GM19328 (cell line): ENCODE measurements around the gene PRKCE.

Experiments used
- ATAC-seq: cut with Tn5 transposase; IDR thresholded peaks from one replicate; pipeline ENCODE4 v1.9.1; 2021; ENCODE audit warnings: mild to moderate bottlenecking, moderate library complexity; ENCODE audit not compliant: unreplicated experiment

Gene PRKCE

DNA sequence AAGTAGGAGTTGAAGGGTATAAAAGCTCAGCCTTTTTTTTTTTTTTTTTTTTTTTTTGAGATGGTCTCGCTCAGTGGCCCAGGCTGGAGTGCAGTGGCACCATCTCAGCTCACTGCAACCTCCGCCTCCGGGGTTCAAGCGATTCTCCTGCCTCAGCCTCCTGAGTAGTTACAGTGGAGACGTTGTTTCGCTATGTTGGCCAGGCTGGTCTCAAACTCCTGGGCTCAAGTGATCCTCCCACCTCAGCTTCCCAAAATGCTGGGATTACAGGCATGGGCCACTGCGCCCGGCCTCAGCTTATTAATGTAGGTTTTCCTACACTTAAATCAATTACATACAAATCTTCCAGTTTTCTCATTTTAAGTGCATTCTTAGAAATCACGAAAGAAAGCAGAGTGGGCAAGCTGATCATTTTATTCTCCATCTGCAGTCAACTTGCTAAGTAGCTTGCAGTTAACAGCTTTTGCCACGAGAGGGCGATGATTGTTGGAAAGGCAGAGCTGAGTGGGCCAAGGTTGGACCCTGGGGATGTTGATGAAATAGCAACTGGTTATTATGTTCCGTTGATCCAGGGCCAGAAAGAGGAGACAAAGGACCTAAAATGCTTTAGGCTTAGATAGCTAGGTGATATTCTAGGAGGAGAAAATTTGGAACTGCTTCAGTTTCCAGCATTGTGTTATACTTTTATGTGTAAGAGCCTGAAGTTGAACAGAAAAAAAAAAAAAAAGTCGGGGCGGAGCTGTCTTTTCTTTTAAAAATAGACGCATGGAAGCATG is 411.4 kb downstream of the PRKCE start:
- ATAC-seq, result no peak

DNA sequence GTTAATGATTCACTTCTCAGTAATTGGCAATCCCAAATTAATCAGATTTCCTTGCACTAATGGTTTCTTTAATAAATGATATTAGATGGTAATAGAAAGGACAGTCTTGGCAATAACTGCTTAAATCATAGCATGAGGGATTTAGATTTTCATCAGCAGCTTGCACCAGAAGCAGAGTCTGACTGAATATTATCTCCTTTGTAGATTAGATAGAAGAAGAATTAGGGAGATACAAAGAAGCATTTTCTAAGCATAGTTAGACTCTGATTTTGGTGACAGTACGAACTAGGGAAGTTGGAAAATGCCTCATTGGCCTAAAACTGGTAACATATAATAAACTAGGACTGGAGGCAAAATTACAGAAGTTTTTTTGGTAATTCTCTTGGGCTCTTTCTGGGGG is 412.9 kb downstream of the PRKCE start:
- ATAC-seq, result no peak

DNA sequence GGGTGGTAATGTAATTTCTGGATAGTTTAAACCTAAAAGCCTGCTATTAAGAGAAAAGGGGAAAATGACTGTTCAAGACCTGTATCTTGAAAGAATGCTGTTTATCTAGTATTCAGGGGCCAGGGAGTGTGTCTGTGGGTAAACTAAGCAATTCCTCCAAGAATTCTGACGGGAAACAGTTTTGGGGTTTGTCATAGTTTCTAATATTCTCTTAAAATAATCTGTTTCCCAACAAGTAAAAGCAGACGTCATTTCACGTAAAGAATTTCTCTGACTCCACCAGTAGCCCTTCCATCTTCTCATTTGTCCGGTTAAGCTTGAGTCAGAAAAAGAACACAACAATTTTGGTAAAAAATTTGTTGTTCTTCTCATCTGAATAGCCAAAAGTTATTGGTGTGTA is 413.7 kb downstream of the PRKCE start:
- ATAC-seq, result no peak

DNA sequence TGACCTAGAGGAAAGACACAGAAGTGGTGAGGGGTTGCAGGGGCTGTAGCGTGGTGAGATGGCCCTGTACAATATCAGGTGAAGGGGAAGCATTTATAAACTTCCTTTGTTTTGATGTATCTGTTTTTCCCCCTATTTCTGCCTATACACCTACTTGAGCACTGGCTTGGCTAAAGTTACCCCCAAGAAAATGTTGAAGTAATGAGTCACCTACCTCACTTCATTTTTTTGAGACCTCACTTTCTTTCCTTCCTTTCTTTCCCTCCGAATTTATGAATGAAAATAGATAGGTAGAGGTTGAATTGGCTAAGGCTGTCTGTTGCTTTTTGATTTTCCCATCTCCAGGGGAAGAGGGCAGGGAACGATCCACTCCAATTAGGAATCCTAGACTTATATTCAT is 414.6 kb downstream of the PRKCE start:
- ATAC-seq, result no peak

DNA sequence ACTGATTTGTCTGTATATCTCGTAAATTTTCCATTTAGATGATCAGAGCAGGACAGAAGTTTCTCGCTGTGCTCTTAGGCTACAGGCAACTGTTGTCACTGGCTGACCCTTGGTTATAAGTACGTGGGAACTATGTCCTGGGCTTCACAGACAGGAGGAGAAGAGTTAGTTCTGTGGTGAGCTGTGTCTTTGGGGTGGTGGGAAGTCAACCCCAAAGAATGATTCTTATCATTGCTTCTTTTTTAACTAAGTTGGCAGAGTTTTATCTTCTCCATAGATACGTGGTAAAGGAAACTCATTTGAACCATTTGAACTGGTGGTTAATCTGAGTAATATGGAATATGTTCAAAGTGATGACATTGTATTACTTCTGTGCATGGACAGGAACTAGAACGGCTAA is 415.1 kb downstream of the PRKCE start:
- no peak for ATAC-seq

DNA sequence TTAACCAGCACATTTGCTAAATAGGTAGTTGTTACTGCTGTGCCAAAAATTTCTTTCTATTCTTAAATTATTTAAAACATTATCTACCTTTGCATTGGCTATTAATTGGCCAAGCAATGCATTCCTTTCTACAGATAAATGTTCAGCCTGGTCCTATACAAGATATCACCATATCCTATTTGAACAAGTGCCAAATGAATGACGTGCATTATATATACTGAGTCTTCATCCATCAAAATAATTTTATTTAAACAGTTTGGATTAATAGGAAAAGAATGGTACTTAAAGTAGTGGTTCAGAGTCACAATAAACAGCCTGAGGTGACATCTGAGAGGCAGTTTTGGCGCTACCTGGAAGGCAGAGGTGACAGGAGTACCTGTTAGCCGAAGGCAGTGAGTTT is 415.6 kb downstream of the PRKCE start:
- ATAC-seq, result no peak

DNA sequence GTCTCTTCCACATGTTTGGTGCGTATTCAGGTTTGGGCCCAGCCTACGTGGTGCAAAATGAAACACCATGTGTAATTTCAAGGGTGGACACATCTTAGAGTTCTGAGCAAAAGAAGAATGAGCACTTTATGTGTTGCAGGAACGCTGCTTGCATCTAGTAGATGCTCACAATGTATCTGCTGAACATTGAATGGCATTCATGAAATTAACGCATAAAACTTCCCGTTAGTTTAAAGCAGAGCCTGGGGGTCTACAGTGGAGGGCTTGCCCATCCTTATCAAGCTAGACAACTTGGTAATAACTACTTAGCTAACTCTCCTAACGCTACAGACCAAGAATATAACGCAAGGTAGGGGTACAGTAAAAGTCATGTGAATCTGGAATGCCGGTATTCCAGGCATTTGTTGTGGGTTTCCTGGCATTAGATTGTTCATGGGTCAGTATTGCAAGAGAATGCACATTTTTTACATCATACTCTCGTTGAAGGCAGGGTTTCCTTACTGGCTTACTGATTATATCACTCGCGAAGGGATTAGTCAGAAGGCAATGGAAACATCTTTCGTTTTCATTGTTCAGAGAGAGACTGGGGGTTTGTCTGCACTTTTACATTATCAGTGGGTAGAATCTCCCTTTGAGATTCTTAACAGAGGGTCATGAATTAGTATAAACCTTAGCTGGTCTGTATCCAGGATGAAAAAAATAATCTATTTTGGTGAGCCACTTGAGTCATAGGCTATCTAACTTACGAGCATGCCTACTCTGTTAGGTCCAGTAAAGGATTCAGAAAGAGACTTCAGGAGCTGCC is 416.2 kb downstream of the PRKCE start:
- no peak for ATAC-seq

DNA sequence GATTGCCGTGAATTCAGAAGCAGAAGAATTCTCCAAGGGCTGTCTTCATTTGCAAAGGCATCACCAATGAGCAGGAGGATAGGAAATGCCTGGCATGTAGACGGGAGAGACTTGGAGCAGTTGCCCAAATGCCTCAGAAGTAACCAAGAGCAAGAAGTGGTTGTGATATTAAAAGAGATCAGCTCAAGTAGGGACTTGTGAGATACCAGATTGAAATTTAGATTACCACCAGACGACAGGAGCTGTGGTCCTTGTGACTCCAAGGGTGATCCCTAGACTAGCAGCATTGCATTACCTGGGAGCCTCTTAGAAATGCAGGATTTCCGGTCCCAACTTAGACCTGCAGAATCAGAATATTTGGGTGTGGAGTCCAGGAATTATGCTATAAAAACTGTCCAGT is 417.2 kb downstream of the PRKCE start:
- no peak for ATAC-seq

DNA sequence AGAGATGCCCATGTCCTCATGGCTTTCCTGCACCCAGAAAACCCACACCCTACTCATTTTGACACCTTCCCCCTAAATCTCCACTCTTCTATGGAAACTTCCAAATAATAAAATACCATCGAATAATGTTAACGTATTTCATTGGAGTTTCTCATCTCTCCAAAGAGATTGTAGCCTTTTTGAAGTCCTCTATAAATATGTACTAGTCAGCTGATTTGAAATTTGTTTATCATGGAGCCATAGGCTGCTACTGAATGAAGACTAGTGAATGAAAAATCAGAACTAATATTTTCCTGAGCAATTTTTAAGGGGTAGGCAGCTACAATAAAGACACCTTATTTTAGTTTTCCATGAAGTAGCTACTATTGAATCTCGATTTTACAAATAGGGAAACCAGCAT is 419.6 kb downstream of the PRKCE start:
- ATAC-seq, result no peak

DNA sequence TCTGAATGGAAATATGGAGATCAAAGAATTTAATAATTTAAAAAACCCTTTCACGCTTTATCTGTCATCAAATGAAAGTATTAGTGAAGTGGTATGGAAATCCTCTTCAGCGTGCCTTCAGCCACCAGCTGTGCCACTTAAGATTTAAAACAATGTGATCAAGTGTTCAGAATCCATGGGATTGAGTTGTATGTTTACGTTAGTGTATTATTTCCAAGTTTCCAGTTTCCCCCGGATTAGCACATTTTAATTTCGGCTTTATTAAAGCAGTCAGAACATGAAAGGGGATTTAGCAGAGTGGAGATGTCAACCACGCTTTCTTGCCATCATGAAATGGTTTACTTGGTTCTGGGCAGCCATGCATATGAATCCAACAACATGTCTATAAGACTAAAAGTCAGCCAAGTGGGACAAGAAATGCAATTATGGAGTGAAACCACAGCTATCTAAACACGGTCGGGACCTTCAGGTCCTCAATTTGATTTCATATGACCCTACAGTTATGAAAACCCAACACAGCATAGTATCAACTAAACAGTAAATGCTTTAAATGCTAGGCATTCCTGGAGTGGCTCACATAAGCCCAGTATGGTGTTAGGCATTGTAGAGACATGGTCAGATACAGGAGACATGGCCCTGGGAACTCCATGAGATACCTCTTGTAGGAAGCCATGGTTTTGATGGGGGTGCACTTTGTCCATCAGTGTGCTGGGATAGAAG is 420.8 kb downstream of the PRKCE start:
- no peak for ATAC-seq

DNA sequence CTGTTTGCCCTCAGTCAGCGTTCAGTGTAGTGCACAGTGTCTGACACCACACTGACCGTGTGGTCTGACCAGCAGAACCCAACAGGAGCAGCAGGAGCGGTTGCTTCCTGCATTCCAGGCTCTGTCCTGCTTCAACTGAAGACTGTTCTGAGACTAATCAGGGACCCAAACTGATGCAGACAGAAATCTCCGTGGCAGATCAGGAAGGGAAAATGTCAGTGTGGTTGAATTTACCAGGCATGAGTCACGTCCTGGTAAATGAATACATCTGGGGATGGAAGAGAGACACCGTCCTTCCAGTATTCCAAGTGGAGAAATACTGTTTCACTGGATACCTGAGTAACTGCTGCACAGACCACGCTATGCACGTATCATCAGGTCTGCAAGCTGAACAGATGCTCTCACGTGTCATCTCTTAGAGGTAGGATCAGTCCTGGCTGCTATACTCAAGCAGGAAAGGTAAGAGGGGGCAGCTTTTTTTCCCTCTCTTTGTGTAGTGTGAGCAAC is 422.1 kb downstream of the PRKCE start:
- ATAC-seq, result no peak

DNA sequence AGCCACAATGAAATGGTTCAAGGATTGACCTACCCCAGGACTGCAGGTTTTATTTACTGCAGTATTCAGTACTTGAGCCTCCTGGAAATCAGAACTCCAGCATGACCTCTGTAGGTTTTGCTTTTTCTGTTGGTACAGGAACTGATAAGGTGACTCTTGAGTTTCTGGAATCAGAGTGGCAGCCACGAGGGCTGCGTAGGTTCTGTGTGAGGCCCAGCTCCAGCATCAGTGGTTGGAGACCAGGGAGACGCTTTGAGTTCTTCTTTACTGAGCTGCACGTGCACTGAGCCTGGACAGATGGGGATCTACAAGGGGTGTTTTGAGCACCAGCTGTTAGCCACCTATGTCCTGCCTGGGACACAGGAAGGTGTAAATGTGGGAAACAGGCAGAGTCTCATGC is 423.0 kb downstream of the PRKCE start:
- no peak for ATAC-seq

DNA sequence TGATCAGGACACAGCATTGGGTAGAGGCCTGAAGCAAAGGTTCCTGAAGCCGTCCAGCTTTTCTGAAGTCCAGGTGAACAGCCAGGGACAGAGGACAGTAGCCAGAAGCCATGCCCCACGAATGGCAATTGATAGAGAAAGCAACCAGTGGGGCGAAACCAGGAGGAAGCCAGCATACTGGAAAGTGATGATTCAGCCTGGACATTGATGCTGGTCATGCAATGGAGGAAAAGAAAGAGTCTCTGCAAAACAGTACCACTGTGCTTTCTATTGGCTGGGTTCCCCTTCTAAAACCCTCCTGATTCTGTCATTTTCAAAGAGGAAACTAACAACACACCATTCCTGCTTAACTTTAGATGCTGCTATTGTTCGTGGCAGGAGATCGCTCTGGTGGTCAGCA is 424.4 kb downstream of the PRKCE start:
- ATAC-seq, result no peak

DNA sequence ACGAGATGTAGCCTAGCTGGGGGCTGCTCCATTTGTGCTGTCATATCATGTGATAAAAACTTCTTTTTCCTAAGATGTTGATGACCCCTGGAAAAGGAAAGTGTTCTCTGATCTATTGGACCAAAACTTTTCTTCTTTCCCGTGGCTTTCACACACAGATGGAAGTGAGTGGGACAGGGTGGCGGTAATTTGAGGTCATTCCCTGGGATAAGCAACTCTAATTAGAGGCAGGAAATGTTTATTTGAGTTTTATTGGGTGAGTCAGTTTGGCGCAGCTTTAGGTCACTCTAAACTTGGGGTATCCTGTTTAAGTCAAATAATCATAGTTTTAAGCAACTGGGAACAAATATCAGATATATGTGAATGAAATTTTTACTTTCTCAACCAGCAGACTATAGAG is 424.8 kb downstream of the PRKCE start:
- no peak for ATAC-seq

DNA sequence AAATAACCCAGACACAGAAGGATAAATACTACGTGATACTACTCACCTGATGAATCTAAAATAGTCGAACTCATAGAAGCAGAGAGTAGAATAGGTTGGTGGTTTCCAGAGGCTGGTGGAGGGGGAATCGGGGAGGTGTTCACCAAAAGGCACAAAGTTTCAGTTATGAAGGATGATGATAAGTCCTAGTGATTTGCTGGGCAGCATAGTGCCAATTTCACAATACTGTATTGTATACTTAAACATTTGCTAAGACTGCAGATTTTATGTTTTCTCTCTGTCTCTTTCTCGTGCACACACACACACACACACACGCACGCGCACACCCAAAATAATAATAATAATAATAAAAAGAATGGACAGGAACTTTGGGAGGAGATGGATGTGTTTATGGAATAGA is 425.4 kb downstream of the PRKCE start:
- no peak for ATAC-seq

DNA sequence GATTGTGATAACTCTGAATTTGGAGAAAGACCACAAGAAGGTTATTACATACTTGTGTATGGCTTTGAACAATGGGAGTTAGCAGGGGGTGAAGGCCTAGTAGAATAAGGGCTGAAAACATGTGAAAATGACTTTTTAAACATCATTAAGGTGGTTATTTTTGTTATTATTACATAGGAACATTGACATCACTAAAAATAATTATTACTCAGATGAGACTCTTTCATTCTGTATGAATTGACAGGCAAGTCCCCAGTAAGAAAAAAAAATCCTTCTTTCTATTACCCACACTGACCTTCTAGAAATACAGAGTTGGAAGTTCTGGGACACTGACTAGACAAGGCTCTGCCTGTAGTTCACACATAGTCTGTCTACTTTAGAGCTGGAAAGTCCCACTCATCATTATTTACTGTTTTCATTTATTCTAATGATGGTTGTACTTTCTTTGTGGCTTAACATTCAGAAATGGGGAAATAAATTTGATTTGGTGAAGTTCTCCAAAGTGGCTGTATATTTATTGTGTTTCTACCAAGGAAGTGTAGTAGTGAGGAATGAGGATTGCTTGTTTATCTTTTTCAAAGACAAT is 426.1 kb downstream of the PRKCE start:
- no peak for ATAC-seq

DNA sequence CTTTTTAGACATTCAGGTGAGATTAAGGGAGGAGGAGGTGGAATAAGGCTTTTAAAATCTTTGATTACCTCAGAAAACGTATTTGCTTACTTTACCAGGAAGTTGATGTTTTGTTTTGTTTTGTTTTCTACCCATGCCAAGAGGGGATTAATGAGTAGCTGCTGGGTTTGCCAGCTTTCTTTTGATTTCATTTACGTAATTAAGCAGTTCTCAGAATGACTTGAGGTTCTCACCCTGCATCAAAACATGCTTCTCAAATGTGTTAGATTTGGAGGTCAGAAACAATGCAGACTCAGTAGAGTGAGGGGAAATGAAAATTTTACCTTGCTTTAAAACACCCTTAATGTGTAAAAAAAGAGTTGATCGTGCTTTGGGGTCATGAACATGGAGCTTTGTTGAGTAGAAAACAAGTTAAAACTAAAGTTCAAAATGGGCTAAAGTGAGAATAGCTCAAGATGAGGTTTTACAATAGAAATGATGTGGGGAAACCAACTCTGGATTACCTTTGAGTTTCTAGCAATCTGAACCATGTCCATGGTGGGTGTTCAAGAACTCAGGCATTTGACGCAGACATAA is 428.6 kb downstream of the PRKCE start:
- no peak for ATAC-seq

DNA sequence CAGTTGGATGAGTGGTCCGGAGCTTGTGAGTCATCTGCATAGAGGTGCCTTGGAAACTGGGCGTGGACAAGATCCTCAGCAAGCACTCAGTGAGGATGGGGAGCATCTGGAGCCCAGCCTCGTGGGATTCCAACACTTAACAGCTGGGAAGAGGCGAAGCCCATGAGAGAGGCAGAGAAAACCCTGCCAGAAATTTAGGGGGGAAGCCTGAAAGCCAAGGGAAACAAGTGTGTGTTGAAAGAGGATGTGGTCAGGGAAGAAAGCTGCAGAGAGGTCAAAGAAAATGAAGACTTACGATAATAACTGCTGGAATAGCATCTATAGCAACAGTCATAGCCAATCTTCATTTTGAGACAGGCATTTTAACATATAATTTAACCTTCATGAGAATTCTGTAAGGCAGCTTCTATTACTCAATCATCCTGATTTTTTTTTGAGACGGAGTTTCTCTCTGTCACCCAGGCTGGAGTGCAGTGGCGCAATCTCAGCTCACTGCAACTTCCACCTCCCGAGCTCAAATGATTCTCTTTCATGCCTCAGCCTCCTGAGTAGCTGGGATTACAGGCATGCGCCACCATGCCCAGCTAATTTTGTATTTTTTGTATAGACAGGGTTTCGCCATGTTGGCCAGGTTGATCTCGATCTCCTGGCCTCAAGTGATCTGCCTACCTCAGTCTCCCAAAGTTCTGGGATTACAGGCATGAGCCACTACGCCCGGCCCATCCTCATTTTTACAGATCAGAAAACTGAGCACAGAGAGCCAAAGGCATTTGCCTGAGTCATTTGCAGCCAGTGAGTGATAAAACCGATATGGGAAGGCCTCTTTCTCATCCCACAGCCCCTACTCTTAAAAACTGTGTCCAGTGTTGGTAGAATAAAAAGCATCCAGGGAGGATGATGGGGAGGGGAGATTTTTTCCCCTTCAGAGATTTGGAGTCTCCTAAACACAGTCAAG is 431.3 kb downstream of the PRKCE start:
- ATAC-seq, result no peak

DNA sequence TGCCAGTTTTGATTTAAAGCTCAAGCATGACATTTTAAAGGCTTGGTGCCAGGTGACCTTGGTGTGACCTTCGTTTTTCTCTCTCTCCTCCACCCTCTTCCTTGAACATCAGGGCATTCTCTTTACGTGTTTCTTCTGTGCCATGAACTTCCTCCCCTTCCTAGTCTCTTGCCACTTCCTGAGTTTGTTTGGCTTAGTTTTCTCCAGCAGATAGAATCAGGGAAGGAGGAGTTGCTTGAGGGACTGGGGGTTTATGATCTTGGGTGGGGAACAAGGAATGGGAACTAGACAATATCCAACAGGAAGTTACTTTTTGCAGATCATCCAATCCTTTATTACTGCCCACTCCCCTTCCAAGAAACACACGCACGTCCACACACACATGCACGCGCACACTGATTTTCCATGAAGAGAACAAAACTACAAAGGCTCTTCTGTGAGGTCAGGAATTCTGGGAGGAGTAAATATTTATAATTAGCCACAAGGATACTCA is 435.1 kb downstream of the PRKCE start:
- no peak for ATAC-seq

DNA sequence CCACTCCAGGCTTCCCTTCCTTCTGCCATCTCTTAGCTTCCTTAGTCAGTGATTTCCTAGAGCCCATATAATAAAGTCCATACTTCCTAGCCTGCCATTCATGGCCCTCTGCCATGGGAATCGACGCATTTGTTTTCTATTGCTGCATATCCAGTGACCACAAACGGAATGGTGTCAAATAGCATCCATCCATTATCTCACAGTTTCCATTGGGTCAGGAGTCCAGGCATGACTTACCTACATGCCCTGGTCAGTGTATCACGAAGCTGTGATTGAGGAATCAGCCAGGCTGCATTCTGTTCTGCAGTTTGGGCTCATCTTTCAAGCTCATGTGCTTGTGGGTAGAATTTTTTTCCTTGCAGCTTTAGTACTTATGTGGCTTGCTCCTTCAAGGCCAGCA is 436.0 kb downstream of the PRKCE start:
- no peak for ATAC-seq
